Lung (tissue), 12 donors: ENCODE measurements around the gene MYO5A. TPM values are rescaled to one million over a fixed set of nuclear protein-coding genes. Genes with fewer than 3 reads are reported as not detected.

Experiments used
- ATAC-seq: fragments of 200-7000 bp; cut with Tn5 transposase; one replicate; pipeline ENCODE4 v1.9.1; 2020; ENCODE audit warnings: moderate number of reproducible peaks; ENCODE audit not compliant: insufficient read depth, low FRiP score
- DNase-seq, 3 donors: peaks; one replicate each; pipeline ENCODE4 v3.0.0-alpha.2; 2013 to 2017
- H3K27ac ChIP-seq, 2 donors: one replicate each; pipeline ENCODE4 v1.5.1; 2013; ENCODE audit warnings: mild to moderate bottlenecking in 2 of 2, moderate library complexity in 2 of 2, control low read depth in 1 of 2, inconsistent platforms in 1 of 2, low read depth in 1 of 2, low read length in 1 of 2
- H3K27me3 ChIP-seq, 3 donors: one replicate each; pipeline ENCODE4 v1.5.1; 2013; ENCODE audit warnings: low read length in 2 of 3; ENCODE audit not compliant: control insufficient read depth in 3 of 3, insufficient read depth in 3 of 3
- H3K36me3 ChIP-seq, 4 donors: one replicate each; pipeline ENCODE4 v1.5.1; 2013; ENCODE audit warnings: low read length in 4 of 4, mild to moderate bottlenecking in 1 of 4, moderate library complexity in 1 of 4; ENCODE audit not compliant: control insufficient read depth in 4 of 4, insufficient read depth in 4 of 4
- H3K4me1 ChIP-seq, 5 donors: one replicate each; pipeline ENCODE4 v1.5.1; 2013; ENCODE audit warnings: low read length in 5 of 5, mild to moderate bottlenecking in 2 of 5, moderate library complexity in 1 of 5; ENCODE audit not compliant: control insufficient read depth in 5 of 5, insufficient read depth in 5 of 5
- H3K4me3 ChIP-seq: one replicate; pipeline ENCODE4 v1.5.1; 2013; ENCODE audit warnings: mild to moderate bottlenecking, control low read depth, moderate library complexity
- H3K9ac ChIP-seq, 2 donors: one replicate each; pipeline ENCODE4 v1.5.1; 2013; ENCODE audit warnings: low read length in 2 of 2, control low read depth in 1 of 2; ENCODE audit not compliant: insufficient read depth in 1 of 2
- H3K9me3 ChIP-seq, 4 donors: one replicate each; pipeline ENCODE4 v1.5.1; 2013; ENCODE audit warnings: low read length in 3 of 4, mild to moderate bottlenecking in 1 of 4, moderate library complexity in 1 of 4; ENCODE audit not compliant: control insufficient read depth in 4 of 4, insufficient read depth in 3 of 4
- WGBS, 2 donors: extraction: QIAGEN DNeasy Blood & Tissue Kit; methylation state at CpG; one replicate each; pipeline ENCODE4 v1.1.7; 2013; 5-methylcytosine and 5-hydroxymethylcytosine counted together
- polyA plus RNA-seq, 2 donors: library from polyadenylated mRNA; stranded (reverse); fragments of 200-250 nt; gene quantifications; one replicate each; pipeline ENCODE4 v1.2.1, GENCODE V29; 2013
- total RNA-seq, 2 donors: library from RNA; depleted of rRNA in 1 of 2; stranded (reverse); fragments of >200 nt in 1 of 2; gene quantifications; one replicate each; pipeline ENCODE4 v1.2.1, GENCODE V29; 2014 to 2021
- TF ChIP-seq, protein P1 (sequence below): IDR thresholded peaks from 2 replicates; pipeline ENCODE4 v1.5.1; 2012; ENCODE audit warnings: mild to moderate bottlenecking; ENCODE audit errors: control extremely low read depth, extremely low read depth
- donor health status: control.
- donor health status: control.
- donor health status: Bipolar disorder and iron deficiency.
- donor health status: healthy.
- donor health status: DM: yes; HTN: yes; CAD: no.

MYO5A gene
- total and polyA plus RNA-seq, 4 donors, result 4.5 to 30.5 (median 13.3) TPM

DNA sequence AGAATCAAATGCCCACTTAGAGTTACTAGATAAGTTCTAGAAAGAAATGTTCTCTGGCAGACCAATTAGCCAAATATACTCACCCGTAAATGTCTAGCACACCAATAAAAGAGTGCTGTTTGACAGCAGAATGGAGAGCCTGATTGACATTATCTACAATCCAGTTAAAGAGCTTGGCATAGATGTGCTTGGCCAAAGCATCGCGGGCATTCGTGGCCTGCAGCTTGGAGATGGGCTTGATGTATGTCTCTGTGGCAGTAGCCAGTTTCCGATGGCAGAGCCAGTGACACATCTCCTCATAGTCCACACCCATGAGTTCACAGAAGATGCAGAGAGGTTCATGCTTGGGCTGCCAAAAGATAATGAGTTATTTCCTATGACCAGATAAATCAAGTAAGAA, 131.6 kb downstream of the MYO5A start:
- Histone ChIP-seq H3K9ac (no peak overlapping the region), H3K27ac (no peak overlapping the region), H3K27me3 (no peaks in the 10 kb centered on the region), H3K4me1 (no peaks in the 10 kb centered on the region), H3K36me3 (peaks cover 0 to 1% (median 0%) of the 10 kb centered on the region in 4 donors), H3K9me3 (no peaks in the 10 kb centered on the region), H3K4me3 (no peak overlapping the region)
- WGBS, 2 donors, result 96 to 97% methylated on average over 5 of the region's 5 CpGs
- TF ChIP-seq, protein P1, sequence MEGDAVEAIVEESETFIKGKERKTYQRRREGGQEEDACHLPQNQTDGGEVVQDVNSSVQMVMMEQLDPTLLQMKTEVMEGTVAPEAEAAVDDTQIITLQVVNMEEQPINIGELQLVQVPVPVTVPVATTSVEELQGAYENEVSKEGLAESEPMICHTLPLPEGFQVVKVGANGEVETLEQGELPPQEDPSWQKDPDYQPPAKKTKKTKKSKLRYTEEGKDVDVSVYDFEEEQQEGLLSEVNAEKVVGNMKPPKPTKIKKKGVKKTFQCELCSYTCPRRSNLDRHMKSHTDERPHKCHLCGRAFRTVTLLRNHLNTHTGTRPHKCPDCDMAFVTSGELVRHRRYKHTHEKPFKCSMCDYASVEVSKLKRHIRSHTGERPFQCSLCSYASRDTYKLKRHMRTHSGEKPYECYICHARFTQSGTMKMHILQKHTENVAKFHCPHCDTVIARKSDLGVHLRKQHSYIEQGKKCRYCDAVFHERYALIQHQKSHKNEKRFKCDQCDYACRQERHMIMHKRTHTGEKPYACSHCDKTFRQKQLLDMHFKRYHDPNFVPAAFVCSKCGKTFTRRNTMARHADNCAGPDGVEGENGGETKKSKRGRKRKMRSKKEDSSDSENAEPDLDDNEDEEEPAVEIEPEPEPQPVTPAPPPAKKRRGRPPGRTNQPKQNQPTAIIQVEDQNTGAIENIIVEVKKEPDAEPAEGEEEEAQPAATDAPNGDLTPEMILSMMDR, result no peak
- DNase-seq (no peak), ATAC-seq (no peak)

DNA sequence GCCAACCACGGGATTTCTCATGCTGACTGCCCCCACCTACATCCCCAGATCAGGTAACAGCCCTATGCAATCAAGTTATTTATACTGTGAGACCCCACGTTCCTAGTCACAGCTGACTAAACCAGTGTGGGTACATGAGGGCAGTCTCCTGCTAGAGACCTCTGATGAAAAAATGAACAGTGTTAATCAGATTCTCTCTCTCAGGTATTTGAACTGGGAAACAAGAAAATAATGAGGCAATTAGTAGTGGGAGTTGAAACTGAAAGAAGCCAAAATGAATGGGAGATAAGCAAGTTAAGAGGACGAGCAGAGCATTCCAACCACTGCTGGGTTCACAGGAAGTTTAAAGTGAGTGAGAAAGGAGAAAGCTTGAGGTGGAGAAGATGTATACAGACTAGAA, 134.6 kb downstream of the MYO5A start:
- Histone ChIP-seq H3K9me3 (no peaks in the 10 kb centered on the region), H3K4me3 (no peak overlapping the region), H3K27me3 (no peaks in the 10 kb centered on the region), H3K9ac (no peak overlapping the region), H3K27ac (no peak overlapping the region), H3K4me1 (no peaks in the 10 kb centered on the region), H3K36me3 (peaks cover 0 to 3% (median under 1%) of the 10 kb centered on the region in 4 donors)
- TF ChIP-seq, protein P1, result no peak
- no peak for DNase-seq
- ATAC-seq, result no peak
- WGBS, 2 donors, result 66 to 77% methylated on average over 3 of the region's 3 CpGs

DNA sequence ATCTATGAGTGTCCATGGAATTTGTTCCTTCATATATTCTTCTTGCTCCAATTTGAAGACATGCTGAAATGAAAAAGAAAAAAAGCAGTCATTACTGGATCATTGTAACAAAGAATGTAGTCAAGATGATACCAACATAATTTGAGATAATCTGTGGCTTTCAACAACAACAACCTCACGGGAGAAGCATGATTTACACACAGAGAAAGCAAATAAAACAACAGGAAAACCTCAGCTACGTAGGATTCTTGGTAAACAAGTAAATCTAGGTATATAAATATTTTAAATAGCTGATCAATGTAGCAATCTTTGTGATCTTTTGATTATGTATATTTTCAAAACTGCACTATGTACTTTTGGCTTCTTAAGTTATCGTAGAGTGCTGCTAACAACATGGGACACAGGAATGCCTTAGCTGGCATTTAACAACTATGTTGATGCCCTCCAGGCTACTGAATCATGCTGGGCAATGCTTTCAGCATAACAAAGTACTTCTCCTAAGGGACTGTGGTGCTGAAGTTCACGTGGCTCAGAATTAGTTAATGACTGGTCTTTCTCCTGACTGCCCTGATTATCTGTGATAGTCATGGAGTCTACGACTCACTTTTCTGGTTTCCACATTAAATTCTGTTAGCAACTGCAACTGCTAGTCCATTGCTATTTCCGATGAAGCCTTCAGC, 136.5 kb downstream of the MYO5A start:
- 78 to 86% methylated on average over 6 of the region's 6 CpGs for WGBS, 2 donors
- no peak for DNase-seq
- TF ChIP-seq, protein P1, result no peak
- Histone ChIP-seq H3K27ac (no peak overlapping the region), H3K27me3 (no peaks in the 10 kb centered on the region), H3K9ac (no peak overlapping the region), H3K9me3 (no peaks in the 10 kb centered on the region), H3K4me1 (no peaks in the 10 kb centered on the region), H3K4me3 (no peak overlapping the region), H3K36me3 (peaks cover 0 to 7% (median 3%) of the 10 kb centered on the region in 4 donors)
- ATAC-seq, result no peak

DNA sequence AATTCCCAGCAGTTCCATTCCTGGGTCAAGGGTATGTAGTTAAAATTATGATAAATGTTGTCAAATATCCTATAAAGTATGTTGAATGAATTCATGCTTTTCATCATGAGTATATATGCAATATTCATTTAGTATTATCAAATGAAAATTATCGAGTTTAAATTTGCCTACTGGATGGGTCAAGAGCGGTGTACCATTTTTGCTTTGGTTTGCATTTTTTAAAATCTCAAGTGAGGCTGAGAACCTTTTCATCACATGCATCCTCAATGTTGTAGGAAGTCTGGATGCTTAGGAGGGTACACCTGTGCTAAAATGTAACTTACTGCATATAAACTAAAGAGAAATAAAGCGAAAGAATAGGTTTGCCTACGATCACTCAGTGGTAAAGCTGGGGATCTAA, 137.6 kb downstream of the MYO5A start:
- WGBS, 2 donors, result 97 to 98% methylated on average over 4 of the region's 4 CpGs
- Histone ChIP-seq H3K4me1 (no peaks in the 10 kb centered on the region), H3K27ac (no peak overlapping the region), H3K9ac (no peak overlapping the region), H3K4me3 (no peak overlapping the region), H3K27me3 (no peaks in the 10 kb centered on the region), H3K9me3 (no peaks in the 10 kb centered on the region), H3K36me3 (peaks cover 0 to 7% (median 2%) of the 10 kb centered on the region in 4 donors)
- ATAC-seq, result no peak
- DNase-seq, result no peak
- TF ChIP-seq, protein P1, result no peak
